ENCODE results near the gene SGMS1. TPM values are rescaled to one million over a fixed set of nuclear protein-coding genes. Genes with fewer than 3 reads are reported as not detected.
A peak's percentile ranks its signal among the peaks of the same experiment; 100 is the strongest.

Gene SGMS1
- total and polyA plus RNA-seq, 12 donors = 7.3 to 24.3 (median 17.1) TPM

GRCh38 chr10:50326757-50327701 is 296.7 kb downstream of the SGMS1 start:
- peak; percentile 9 to 19 for DNase-seq
- Histone ChIP-seq H3K36me3 (no peaks in the 10 kb centered on the region), H3K27me3 (no peaks in the 10 kb centered on the region), H3K4me3 (peak overlapping the region in 8 of 10 donors; percentile 0 to 44 (median 29)), H3K4me1 (peaks cover 5 to 79% (median 42%) of the 10 kb centered on the region in 9 donors), H3K27ac (peak overlapping the region; percentile 2 to 85 (median 71)), H3K9me3 (no peaks in the 10 kb centered on the region)
- TF ChIP-seq CTCF (IDR thresholded peaks at IDR 0.05) = no peak
- intact Hi-C loops (cut with DNase I) = loop anchor here in 5 of 10 donors (5.0 to 10.0 kb wide), 6 partner anchors 45 to 298 kb away; partner anchors contain the start of gene SGMS1 (in 2 of the 5)
- WGBS, 2 donors = 35 to 38% methylated on average over 13 of the region's 13 CpGs
- ATAC-seq = peak; percentile 54 to 83 (median 80)

- Histone ChIP-seq H3K27me3 (no peaks in the 10 kb centered on the region), H3K36me3 (no peaks in the 10 kb centered on the region), H3K4me1 (peaks cover 5 to 82% (median 50%) of the 10 kb centered on the region in 9 donors), H3K27ac (peak overlapping the region in 9 of 10 donors; percentile 2 to 85 (median 72)), H3K9me3 (no peaks in the 10 kb centered on the region), H3K4me3 (peak overlapping the region in 7 of 10 donors; percentile 0 to 44 (median 35))
- intact Hi-C loops (cut with DNase I) = loop anchor here in 5 of 10 donors (5.0 to 10.0 kb wide), 6 partner anchors 46 to 299 kb away; partner anchors contain the start of gene SGMS1 (in 2 of the 5)
- no peak for DNase-seq
- no peak for ATAC-seq
- no peak for TF ChIP-seq CTCF (IDR thresholded peaks at IDR 0.05)
These were observed 297.6 kb downstream of the SGMS1 start for GRCh38 chr10:50326172-50326555.

- H3K4me1 ChIP-seq = peaks cover 5 to 80% (median 51%) of the 10 kb centered on the region in 9 donors
- no peaks in the 10 kb centered on the region for H3K36me3 ChIP-seq
- TF ChIP-seq CTCF (IDR thresholded peaks at IDR 0.05) = no peak
- WGBS, 2 donors = 43 to 54% methylated on average over 6 of the region's 6 CpGs
- H3K4me3 ChIP-seq = peak overlapping the region in 6 of 10 donors; percentile 10 to 44 (median 36)
- H3K27me3 ChIP-seq = no peaks in the 10 kb centered on the region
- H3K9me3 ChIP-seq = no peaks in the 10 kb centered on the region
- peak; percentile 36 to 91 (median 84) for ATAC-seq
- DNase-seq = peak; percentile 15 to 34
- peak overlapping the region; percentile 2 to 85 (median 71) for H3K27ac ChIP-seq
- intact Hi-C loops (cut with DNase I) = loop anchor here in 5 of 10 donors (5.0 to 10.0 kb wide), 6 partner anchors 47 to 299 kb away; partner anchors contain the start of gene SGMS1 (in 2 of the 5)
These were observed 298.1 kb downstream of the SGMS1 start for GRCh38 chr10:50325449-50326171.

All from heart right ventricle (tissue), 16 donors.